Stimulated activated CD8-positive, alpha-beta memory T cell treated with anti-CD3 and anti-CD28 coated beads, Interleukin-7, amount 100 ng/mL, for 4 hours (primary cell): ENCODE results near the gene NMBR.
"Not testable (repeated sequence)": the region's sequence is repeated elsewhere in the genome, so short reads cannot be mapped to it uniquely, and the experiment has no call there.

Experiments
- DNase-seq, 2 donors: peaks; one replicate each; pipeline ENCODE4 v3.0.0-alpha.2; 2020; ENCODE audit warnings: low read depth in 2 of 2

NMBR gene

GRCh38 chr6:142058551-142059290 is 88.2 kb downstream of the NMBR start:
- no peak for DNase-seq

DNA sequence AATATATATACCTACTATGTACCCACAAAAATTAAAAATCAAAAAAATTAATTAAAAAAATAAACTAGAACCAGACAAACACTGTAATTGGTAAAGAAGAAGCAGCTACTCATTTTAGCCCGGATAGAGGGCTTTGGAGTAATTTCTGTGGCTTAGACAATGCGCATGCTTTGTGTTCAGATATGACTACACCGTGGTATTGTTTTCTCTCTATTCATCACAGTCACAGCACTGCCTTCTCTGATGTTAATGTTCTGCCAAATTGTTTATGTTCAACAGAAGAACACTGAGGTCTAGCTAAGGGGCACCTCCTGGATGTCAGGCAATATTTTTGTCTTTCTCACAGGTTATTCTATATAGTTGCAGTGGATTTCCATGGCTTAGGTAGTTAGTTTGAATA is 91.7 kb downstream of the NMBR start:
- DNase-seq, result no peak

DNA sequence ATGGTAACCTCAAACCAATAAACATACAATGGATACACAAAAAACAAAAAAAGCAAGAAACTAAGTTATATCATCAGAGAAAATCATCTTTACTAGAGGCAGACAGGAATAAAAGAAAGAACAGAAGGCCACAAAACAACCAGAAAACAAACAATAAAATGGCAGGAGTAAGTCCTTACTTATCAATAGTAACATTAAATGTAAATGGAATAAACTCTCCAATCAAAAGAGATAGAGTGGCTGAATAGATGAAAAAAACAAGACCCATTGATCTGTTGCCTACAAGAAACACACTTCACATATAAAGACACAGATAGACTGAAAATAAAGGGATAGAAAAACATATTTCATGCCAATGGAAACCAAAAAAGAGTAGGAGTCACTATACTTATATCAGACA is 95.5 kb downstream of the NMBR start:
- no peak for DNase-seq

GRCh38 chr6:142048593-142048980 is 98.3 kb downstream of the NMBR start:
- no peak for DNase-seq

DNA sequence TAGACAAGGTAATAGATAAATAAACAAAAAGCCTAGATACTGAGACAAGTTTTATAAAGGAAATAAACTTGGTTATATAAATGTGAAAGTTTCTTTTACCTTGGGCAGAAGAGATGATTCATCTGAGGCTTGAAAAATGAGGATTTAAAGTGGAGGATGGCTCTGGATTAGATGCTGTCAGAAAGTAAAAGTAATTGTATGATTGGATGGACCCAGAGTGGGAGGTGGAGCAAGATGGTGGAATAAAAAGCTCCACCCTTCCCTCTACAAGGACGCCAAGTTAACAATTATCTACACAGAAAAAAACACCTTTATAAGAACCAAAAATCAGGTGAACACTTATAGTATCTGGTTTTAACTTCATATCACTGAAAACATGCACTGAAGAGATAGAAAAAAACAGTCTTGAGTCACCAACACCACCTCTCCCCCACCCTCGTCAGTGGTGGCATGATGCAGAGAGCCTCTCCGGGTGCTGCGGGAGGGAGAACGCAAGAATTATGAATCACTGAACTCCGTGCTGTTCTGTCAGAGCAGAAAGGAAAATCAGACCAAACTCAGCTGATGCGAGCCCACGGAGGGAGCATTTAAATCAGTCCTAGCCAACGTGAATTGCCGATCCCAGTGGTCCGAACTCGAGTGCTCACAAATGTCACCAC is 98.9 kb downstream of the NMBR start:
- DNase-seq, result no peak

DNA sequence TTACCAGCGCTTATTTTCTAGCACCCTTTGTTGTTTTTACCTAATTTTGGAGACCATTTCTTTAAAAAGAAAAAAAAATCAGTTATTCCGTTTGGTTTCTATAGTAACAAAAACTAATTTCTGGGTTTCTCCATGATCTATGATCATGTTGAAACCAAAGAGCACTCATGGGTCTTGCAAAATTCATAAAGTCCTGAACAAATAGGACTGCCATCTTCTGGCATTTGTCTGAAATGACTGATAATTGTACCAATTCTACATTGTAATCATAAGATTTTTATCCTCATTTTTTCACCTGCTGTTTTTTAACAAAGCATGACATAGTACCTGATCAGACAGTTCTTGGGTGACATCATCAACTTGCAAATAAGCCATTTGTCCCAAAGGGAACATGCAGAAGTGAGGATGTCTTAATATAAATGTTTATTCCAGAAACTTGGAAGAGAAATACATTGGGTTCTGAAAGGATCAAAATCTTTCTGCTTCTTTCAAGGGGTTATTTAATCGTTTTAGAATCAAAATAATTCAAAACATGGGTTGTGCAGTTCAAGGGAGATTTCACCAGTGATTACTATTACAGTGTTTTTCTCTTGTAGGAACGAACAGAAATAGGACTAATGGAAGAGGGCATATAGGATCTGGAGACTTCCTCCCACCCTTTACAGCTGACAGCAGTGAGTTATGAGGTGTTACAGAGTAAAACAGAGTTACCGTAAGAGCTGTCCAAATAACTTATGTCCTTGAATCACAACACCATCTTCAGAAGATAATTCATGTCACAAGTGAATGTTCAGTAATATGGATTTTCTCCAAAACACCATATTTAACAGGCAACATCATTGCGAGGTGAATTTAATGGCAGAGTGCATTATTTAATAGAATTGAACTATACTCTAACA is 101.3 kb downstream of the NMBR start:
- no peak for DNase-seq

- no peak for DNase-seq
Observed at GRCh38 chr6:142035890-142036289, 111.0 kb downstream of the NMBR start.

DNA sequence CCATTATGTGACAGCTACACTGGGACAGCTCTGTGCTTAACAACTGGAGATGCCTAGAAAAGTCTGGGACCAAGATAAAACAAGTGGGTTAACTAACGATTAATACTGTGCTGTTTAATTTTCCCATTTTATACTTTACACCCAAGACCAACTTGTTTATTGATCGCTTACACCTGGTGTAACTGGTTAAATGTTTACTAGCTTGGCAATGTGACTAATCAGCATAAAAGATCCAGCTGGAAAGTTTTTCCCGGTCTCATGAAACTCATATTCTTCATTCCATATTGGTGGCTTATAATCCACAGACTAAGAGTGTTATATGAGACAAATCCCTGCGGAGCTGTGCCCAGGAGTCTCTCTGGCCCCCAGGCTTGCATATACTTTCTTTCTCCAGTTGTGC is 115.9 kb downstream of the NMBR start:
- DNase-seq, result no peak

DNA sequence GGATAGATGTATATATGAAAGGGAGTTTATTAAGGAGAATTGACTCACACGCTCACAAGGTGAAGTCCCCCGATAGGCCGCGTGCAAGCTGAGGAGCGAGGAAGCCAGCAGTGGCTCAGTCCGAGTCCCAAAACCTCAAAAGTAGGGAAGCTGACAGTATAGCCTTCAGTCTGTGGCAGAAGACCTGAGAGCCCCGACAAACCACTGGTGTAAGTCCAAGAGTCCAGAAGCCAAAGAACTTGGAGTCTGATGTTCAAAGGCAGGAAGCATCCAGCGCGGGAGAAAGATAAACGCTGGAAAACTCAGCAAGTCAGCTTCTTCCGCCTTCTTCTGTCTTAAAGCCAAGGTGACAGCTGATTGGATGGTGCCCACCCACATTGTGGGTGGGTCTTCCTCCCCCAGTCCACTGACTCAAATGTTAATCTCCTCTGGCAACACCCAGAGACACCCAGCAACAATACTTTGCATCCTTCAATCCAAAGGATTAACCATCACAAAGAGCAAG is 116.8 kb downstream of the NMBR start:
- no peak for DNase-seq

- DNase-seq, result no peak
Observed at GRCh38 chr6:142028527-142028926, 118.4 kb downstream of the NMBR start.

GRCh38 chr6:142027804-142028203 is 119.1 kb downstream of the NMBR start:
- not testable (repeated sequence) for DNase-seq

GRCh38 chr6:142027074-142027473 is 119.8 kb downstream of the NMBR start:
- DNase-seq, result no peak

GRCh38 chr6:142026471-142026870 is 120.5 kb downstream of the NMBR start:
- DNase-seq, result no peak
